Stimulated activated CD4-positive, alpha-beta T cell treated with anti-CD3 and anti-CD28 coated beads, Interleukin-1b, Interleukin-23, amount 100 ng/mL, for 24 hours (primary cell): ENCODE data around the gene ZFAND2A.
"Not testable (repeated sequence)": the region's sequence is repeated elsewhere in the genome, so short reads cannot be mapped to it uniquely, and the experiment has no call there.

Experiments
- DNase-seq, 4 experiments: peaks; one replicate each; pipeline ENCODE4 v3.0.0-alpha.2; 2020; ENCODE audit warnings: low read depth in 4 of 4, low spot score in 1 of 4

ZFAND2A gene

DNA sequence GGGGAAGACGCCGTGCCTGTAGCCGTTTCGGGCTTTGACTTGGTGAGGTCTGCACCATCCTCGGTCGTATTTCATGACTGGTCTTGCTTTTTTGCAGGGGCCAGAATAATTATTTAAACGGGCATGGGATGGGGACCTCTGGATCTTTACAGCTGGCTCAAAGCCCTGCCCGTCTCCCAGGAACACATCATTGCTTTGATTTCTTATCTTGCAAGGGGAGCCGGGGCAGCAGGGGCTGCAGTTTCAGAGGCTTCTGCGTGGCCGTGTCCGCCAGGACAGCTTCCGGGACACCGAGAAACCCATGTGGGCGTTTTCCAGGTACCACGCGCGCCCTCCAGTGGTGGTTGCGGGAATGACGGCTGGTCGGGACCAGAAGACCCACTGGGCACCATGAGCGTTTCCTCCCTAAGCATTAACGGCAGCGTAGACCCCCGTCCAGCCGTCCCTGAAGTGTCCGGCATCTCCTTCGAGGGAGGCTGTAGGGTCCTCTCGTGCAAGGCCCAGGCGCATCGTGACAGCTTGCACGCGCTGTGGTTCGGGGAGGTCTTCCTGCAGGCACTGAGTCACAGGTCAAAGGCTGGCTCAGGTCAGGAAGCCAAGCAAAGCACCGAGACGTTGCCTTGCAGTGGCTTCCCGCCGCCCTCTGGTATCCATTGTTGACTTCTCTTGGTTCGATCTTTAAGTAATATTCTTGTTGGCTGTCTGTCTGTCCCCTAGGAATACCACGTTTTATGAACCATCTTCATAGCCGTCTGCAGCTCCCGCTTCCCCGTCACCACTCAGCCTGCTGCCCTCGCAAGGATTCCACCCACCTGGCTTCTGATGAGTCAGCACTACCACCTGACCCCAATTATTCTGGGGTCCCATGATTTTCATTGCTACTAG, 16.2 kb upstream of the ZFAND2A start:
- peak; percentile 64 to 89 (median 80) for DNase-seq

- DNase-seq: no peak
Measured at GRCh38 chr7:1175597-1175966, 15.6 kb upstream of the ZFAND2A start.

DNA sequence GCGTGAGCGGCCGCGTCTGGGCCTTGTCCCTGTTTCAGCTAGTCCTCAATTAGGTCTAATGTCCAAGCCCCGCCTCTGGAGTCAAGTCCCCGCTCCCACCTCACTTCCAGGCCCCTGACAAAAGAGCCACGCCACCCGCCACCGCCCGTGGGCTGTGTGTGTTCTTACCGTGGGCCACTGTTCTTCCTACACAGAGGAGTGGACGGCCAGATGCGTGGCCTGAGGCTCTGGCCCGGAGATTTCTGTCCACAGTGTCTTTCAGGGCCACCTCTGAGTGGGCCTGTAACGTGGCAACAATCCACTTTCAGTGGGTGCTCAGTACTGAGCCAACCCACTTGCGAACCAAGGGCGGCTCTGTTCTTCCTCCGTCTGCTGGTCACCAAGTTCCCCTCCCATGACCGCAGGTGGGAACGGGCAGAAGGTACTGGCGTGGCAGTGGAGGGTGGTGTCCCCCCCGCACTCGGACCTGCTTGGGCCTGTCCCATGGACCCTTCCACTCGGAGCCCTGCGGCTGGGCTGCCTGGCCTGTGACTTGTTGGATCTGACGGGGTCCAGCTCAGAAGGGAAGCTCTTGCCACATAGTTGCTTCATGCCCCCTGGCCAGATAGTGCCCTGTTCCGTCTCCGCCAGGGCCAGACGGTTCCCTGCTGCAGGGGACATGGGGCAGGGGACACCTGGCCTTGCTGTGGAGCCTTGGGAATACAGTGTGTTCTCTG, 15.0 kb upstream of the ZFAND2A start:
- no peak for DNase-seq

- DNase-seq: no peak
Measured at GRCh38 chr7:1174002-1174401, 14.0 kb upstream of the ZFAND2A start.

DNA sequence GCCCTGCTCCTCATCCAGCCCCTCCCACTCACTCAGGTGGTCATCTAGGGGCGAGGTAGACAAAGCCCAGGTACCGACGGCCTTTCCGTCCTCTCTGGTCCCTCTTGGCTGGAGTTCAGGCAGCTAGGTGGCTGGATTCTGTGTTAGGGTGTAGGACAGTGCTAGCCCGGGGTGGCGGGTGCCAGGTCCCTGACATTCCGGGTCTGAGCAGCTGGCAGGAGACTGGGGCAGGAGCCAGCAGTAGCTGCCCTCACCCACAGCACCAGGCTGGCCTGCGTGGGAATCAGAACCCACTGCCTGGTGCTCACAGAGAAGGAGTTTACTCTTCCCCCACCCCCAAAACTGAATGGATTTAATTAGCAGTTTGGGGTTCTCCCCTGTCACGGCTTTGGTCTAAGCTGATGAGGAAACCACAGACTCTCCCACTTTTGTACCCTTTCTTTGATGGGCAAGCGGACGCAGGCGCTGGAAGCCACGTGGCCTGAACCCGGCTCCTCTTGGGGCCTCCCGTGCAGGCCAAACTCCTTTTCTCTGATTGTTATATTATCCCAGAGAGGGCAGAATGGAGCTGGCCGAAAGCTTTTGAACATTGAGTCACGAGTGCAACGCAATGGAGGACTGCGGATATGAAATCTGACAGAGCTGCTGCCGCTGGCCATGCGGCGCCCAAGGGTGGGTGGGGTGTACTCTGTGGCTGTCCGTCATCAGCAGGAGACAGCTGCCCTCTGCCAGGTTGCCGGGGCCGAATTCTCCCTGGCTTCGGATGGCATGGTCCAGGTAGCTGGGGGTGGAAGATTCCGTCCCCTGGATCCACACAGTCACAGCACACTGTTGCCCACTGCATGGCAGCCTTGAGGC, 12.9 kb upstream of the ZFAND2A start:
- no peak for DNase-seq

DNA sequence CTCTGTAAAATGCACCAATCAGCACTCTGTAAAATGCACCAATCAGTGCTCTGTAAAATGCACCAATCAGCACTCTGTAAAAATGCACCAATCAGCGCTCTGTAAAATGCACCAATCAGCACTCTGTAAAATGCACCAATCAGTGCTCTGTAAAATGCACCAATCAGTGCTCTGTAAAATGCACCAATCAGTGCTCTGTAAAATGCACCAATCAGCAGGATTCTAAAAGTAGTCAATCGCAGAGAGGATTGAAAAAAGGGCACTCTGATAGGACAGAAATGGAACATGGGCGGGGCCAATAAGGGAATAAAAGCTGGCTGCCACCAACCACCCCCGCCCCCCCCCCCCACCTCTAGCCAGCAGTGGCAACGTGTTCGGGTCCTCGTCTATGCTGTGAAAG, 11.5 kb upstream of the ZFAND2A start:
- not testable (repeated sequence) for DNase-seq

DNA sequence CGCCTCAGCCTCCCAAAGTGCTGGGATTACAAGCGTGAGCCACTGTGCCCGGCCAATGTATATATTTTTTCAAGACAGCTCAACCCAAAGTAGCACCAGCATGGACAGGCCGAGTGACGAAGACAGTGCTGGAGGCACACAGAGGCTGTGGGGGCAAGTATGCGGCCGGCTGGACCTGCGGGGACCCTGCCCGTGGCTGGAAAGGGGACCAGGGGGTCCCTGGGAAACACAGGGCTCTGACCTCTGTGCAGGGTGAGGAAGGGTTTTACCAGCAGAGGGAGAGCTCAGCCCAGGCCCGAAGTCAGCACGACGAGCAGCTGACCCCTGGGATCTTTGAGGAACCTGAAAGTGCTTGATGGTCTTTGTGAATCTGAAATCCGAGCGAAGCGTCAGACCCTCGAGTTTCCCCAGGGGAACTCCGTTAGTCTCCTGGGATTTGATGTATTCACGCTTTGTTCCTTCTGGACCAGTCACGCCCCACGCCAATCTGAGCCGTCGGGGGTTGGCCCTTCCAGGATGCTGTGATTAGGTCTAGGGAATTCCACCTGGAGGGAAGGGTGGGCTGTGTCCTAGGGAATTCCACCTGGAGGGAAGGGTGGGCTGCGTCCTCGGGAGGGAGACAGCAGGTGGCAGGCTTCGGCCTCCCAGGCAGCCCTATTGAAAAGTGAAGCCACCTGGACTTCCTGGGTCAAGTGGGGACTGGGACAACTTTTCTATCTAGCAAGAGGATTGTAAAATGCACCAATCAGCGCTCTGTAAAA, 10.9 kb upstream of the ZFAND2A start:
- DNase-seq: no peak

GRCh38 chr7:1169409-1170368, 9.7 kb upstream of the ZFAND2A start:
- DNase-seq: peak; percentile 36 to 96 (median 90)

DNA sequence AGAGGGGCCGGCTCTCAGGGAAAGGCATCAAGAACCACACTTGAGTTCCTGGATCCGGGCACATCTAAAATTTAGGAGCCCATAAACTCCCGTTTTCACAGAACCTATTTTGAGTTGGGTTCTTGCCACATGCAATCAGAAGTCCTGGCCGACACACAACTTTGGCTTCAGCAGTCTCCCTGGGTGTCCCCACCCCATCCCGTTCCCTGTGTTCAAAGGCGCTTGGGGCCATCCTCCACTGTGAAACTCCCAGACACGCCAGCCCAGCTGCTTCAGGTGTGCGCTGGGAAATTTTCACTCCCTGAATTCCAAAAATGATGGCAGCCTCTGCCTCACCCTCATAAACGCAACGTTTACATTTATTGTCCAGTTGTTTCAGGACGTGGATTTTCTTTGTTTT, 8.4 kb upstream of the ZFAND2A start:
- no peak for DNase-seq

GRCh38 chr7:1164436-1164835, 4.4 kb upstream of the ZFAND2A start:
- no peak for DNase-seq

DNA sequence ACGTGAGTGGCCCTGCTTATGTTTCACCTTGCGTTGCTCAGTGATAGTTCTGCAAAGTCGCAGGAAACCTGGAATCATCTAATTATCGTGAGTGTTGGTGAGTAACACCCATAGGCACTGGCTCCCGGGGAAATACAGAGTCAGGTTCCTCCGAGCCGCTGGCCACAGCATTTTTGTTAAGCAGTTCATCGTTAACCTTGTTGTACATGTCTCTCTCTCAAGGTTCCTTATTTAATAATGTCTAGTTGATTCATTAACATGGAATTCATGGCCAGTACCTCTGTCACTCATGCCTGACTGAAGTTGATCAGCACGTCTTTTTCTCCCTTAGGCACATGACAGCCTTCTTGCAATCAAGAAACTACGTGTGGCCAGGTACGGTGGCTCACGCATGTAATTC, 3.1 kb upstream of the ZFAND2A start:
- no peak for DNase-seq

- DNase-seq: no peak
Measured at GRCh38 chr7:1160670-1161021, 650 bp upstream of the ZFAND2A start.

- DNase-seq: not testable (repeated sequence)
Measured at GRCh38 chr7:1159231-1159630, 765 bp downstream of the ZFAND2A start.

GRCh38 chr7:1158203-1159126, 1.5 kb downstream of the ZFAND2A start:
- DNase-seq: no peak

GRCh38 chr7:1156782-1157535, 3.0 kb downstream of the ZFAND2A start:
- no peak for DNase-seq

DNA sequence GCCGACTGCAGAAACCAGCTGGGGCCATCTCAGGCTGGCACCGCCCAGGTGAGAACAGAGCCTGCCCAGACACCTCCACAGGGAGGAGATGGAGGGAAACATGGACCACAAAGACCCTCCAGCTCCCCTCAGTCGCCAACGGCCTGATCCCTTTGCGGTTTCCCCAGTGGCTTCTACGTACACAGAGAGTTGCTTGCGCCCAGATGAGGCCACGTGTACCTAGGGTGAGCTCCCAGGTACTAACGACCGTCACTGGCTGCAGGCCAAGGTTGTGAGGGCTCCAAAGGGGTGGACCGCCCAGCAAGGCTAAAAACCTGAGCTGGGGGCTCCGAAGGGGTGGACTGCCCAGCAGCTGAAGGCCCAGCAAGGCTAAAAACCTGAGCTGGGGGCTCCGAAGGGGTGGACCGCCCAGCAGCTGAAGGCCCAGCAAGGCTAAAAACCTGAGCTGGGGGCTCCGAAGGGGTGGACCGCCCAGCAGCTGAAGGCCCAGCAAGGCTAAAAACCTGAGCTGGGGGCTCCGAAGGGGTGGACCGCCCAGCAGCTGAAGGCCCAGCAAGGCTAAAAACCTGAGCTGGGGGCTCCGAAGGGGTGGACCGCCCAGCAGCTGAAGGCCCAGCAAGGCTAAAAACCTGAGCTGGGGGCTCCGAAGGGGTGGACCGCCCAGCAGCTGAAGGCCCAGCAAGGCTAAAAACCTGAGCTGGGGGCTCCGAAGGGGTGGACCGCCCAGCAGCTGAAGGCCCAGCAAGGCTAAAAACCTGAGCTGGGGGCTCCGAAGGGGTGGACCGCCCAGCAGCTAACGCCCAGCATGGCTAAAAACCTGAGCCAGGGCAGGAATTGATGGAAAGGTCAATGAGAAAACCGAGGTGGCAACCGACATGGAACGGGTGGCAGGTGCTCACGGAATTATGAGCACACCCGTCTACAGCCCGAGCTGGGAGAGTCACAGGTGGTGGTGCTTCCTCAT, 3.9 kb downstream of the ZFAND2A start:
- not testable (repeated sequence) for DNase-seq
